ENCODE results near the gene PSKH1.
"Not testable (repeated sequence)": the region's sequence is repeated elsewhere in the genome, so short reads cannot be mapped to it uniquely, and the experiment has no call there.

PSKH1 gene

GRCh38 chr16:67933805-67934204, 40.8 kb downstream of the PSKH1 start:
- H3K36me3 Mint-ChIP-seq (ENCODE audit: low read depth) = peaks cover 41% of the 10 kb centered on the region
- no peaks in the 10 kb centered on the region for H3K27me3 Mint-ChIP-seq
- peaks cover 26% of the 10 kb centered on the region for H3K4me1 Mint-ChIP-seq (ENCODE audit: low read depth)
- peak overlapping the region; percentile 100 for H3K27ac Mint-ChIP-seq
- no peaks in the 10 kb centered on the region for H3K9me3 Mint-ChIP-seq
- H3K4me3 Mint-ChIP-seq = peak overlapping the region; percentile 98

- Mint-ChIP-seq H3K36me3 (ENCODE audit: low read depth) (peaks cover 41% of the 10 kb centered on the region), H3K9me3 (no peaks in the 10 kb centered on the region), H3K4me3 (peak overlapping the region; percentile 98), H3K4me1 (ENCODE audit: low read depth) (peaks cover 33% of the 10 kb centered on the region), H3K27me3 (no peaks in the 10 kb centered on the region), H3K27ac (peak overlapping the region; percentile 100)
These were observed 41.4 kb downstream of the PSKH1 start for GRCh38 chr16:67934306-67935100.

- Mint-ChIP-seq H3K4me1 (ENCODE audit: low read depth) (peaks cover 39% of the 10 kb centered on the region), H3K4me3 (peak overlapping the region; percentile 98), H3K9me3 (no peaks in the 10 kb centered on the region), H3K36me3 (ENCODE audit: low read depth) (peaks cover 41% of the 10 kb centered on the region), H3K27ac (peak overlapping the region; percentile 100), H3K27me3 (no peaks in the 10 kb centered on the region)
These were observed 42.0 kb downstream of the PSKH1 start for GRCh38 chr16:67935101-67935401.

GRCh38 chr16:67935402-67936123, 42.5 kb downstream of the PSKH1 start:
- peaks cover 38% of the 10 kb centered on the region for H3K36me3 Mint-ChIP-seq (ENCODE audit: low read depth)

DNA sequence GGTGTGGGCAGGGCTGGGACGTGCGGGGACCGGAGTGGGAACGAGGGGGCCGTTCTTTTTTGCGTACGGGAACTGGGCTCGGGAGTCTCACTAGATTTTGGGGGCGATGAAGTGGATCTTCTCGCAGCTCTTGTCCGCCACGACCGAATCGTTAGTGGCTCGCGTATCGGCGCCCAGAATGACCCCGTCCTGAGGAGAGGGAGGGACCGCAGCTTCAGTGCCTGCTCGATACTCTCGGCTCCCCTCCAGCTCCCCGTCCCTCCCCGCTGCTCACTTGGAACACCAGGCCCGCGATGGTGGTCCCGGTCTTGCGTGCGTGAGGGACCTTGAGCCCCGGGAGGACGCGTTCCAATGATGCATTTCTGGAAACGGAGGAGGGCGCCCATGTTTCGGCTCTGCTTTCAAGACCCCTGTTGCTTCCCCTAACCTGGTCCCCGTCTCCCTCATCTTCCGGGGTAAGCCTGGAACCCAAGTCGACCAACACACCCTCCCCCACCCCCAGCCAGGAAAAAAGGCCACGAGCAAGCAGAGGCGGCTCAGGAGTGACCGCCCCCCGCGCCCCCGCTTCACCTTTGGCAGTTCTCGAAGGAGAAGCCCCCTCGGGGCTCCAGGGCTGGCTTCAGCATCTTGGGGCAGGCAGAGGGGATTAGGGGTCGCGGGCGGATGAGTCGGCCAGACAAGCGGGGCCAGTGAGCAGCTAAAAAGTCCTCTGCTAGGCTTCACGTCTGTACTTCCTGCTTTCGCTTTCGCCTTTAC, 43.2 kb downstream of the PSKH1 start, which contains the start of gene PSMB10:
Gene PSMB10, minus strand, starts transcription at position 727 of the 756 bp plus-strand sequence. Its CDS starts 101 bp downstream, at position 626.
- Mint-ChIP-seq H3K27ac (peak within 1 kb of the TSS; percentile 100), H3K27me3 (no peaks in the 10 kb centered on the region), H3K4me3 (peak within 1 kb of the TSS; percentile 98), H3K4me1 (ENCODE audit: low read depth) (peaks cover 45% of the 10 kb centered on the region), H3K36me3 (ENCODE audit: low read depth) (peaks cover 38% of the 10 kb centered on the region), H3K9me3 (no peaks in the 10 kb centered on the region)

More at GRCh38 chr16:67935402-67936123, 42.5 kb downstream of the PSKH1 start:
- peaks cover 44% of the 10 kb centered on the region for H3K4me1 Mint-ChIP-seq (ENCODE audit: low read depth)
- no peaks in the 10 kb centered on the region for H3K27me3 Mint-ChIP-seq
- H3K4me3 Mint-ChIP-seq = peak overlapping the region; percentile 98
- H3K9me3 Mint-ChIP-seq = no peaks in the 10 kb centered on the region
- H3K27ac Mint-ChIP-seq = peak overlapping the region; percentile 100

GRCh38 chr16:67936880-67937605, 44.0 kb downstream of the PSKH1 start:
- Mint-ChIP-seq H3K9me3 (no peaks in the 10 kb centered on the region), H3K27ac (peak overlapping the region; percentile 100), H3K4me1 (ENCODE audit: low read depth) (peaks cover 51% of the 10 kb centered on the region), H3K4me3 (peak overlapping the region; percentile 98), H3K27me3 (no peaks in the 10 kb centered on the region), H3K36me3 (ENCODE audit: low read depth) (peaks cover 38% of the 10 kb centered on the region)

DNA sequence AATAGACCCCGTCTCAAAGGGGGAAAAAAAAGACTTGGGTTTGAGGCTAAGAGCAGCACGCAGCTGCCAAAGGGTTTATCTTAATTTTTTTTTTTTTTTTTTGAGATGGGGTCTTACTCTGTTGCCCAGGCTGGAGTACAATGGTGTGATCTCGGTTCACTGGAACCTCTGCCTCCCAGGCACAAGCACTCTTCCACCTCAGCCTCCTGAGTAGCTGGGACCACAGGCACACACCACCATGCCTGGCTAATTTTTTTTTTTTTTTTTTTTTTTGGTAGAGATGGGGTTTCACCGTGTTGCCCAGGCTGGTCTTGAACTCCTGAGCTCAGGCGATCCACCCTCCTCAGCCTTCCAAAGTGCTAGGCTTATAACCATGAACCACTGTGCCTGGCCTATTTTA, 44.7 kb downstream of the PSKH1 start:
- H3K4me3 Mint-ChIP-seq = peak overlapping the region; percentile 98
- peaks cover 31% of the 10 kb centered on the region for H3K36me3 Mint-ChIP-seq (ENCODE audit: low read depth)
- H3K4me1 Mint-ChIP-seq (ENCODE audit: low read depth) = peaks cover 51% of the 10 kb centered on the region
- H3K27me3 Mint-ChIP-seq, H3K9me3 Mint-ChIP-seq, H3K27ac Mint-ChIP-seq: not testable (repeated sequence)

GRCh38 chr16:67939507-67940445, 46.7 kb downstream of the PSKH1 start:
- Mint-ChIP-seq H3K27me3 (no peaks in the 10 kb centered on the region), H3K27ac (peak overlapping the region; percentile 75), H3K9me3 (no peaks in the 10 kb centered on the region), H3K4me3 (peak overlapping the region; percentile 32), H3K36me3 (ENCODE audit: low read depth) (peaks cover 15% of the 10 kb centered on the region), H3K4me1 (ENCODE audit: low read depth) (peaks cover 40% of the 10 kb centered on the region)

- Mint-ChIP-seq H3K27me3 (no peaks in the 10 kb centered on the region), H3K36me3 (ENCODE audit: low read depth) (peaks cover 7% of the 10 kb centered on the region), H3K27ac (peak overlapping the region; percentile 75), H3K4me1 (ENCODE audit: low read depth) (peaks cover 33% of the 10 kb centered on the region), H3K9me3 (no peaks in the 10 kb centered on the region), H3K4me3 (peak overlapping the region; percentile 32)
These were observed 47.5 kb downstream of the PSKH1 start for GRCh38 chr16:67940446-67941089.

- H3K27me3 Mint-ChIP-seq = no peaks in the 10 kb centered on the region
- no peak overlapping the region for H3K27ac Mint-ChIP-seq
- peaks cover 33% of the 10 kb centered on the region for H3K4me1 Mint-ChIP-seq (ENCODE audit: low read depth)
- no peaks in the 10 kb centered on the region for H3K9me3 Mint-ChIP-seq
- no peaks in the 10 kb centered on the region for H3K36me3 Mint-ChIP-seq (ENCODE audit: low read depth)
- no peak overlapping the region for H3K4me3 Mint-ChIP-seq
These were observed 48.6 kb downstream of the PSKH1 start for GRCh38 chr16:67941469-67942199.

DNA sequence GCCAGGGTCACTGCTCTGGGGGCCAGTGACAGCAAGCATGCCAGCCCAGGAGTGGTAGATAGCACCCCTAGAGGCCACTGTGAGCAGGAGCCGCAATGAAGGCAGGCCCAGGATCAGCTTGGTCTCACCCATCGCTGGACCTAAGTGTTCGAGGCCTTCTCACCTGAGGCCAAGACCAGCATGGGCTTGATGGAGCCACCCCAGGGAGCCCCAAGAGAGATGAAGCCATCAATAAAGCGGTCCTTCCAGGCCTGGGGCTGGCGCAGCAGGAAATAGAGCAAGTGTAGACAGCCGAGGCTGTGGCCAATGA, 49.1 kb downstream of the PSKH1 start:
- Mint-ChIP-seq H3K27ac (no peak overlapping the region), H3K27me3 (no peaks in the 10 kb centered on the region), H3K36me3 (ENCODE audit: low read depth) (no peaks in the 10 kb centered on the region), H3K4me3 (no peak overlapping the region), H3K9me3 (no peaks in the 10 kb centered on the region), H3K4me1 (ENCODE audit: low read depth) (peaks cover 29% of the 10 kb centered on the region)

DNA sequence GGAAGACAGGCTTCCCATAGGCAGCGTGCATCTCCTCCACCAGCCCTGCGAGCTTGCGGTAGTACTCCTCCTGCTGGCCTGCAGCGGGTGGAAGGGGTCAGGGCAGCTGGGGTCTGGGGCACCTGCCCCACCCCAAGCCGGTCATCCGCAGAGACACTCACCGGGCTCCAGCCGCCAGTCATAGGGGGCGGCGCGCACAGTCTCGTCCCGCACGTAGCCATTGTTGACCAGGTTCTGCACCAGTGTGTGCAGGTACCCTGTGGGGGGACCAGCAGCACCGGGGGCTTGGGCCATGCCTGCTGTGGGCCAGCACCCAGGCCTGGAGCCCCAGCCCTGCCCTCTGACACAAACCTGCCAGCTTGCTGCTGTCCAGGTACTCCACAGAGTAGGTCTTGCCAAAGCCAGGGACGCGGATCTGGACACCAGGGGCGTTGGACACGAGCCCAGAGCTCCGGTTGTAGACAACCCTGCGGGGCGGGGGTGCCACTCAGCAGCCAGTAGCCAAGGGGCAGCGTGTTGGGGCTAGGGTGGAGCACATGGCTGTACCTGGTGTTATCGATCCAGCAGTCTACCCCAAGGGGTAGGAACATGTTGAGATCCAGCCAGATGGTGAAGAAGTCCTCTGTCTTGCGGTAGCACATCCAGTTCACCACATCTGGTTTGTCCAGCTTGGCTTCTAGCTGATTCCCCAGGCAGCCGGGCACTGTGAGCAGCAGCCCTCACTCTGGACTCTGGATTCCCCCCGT, 49.6 kb downstream of the PSKH1 start:
- H3K4me1 Mint-ChIP-seq (ENCODE audit: low read depth) = peaks cover 25% of the 10 kb centered on the region
- no peak overlapping the region for H3K27ac Mint-ChIP-seq
- no peaks in the 10 kb centered on the region for H3K9me3 Mint-ChIP-seq
- no peak overlapping the region for H3K4me3 Mint-ChIP-seq
- no peaks in the 10 kb centered on the region for H3K27me3 Mint-ChIP-seq
- H3K36me3 Mint-ChIP-seq (ENCODE audit: low read depth) = no peaks in the 10 kb centered on the region

All from stimulated activated naive CD8-positive, alpha-beta T cell treated with anti-CD3 and anti-CD28 coated beads, Interleukin-15, Interleukin-2, amounts not matched to agents 100 ng/mL and 50 ng/mL, for 24 hours (primary cell).